ENCODE data around the gene SPEF2. TPM values are rescaled to one million over a fixed set of nuclear protein-coding genes. Genes with fewer than 3 reads are reported as not detected.

The SPEF2 gene
- polyA plus RNA-seq, 1 donor from 2014 or later, result 18.5 TPM

GRCh38 chr5:35741971-35742370 lies 124.3 kb downstream of the SPEF2 start:
- no peak overlapping the region for H2AFZ ChIP-seq (ENCODE audit: low read depth, low read length)
- TF ChIP-seq REST (IDR thresholded peaks at IDR 0.05; ENCODE audit: borderline replicate concordance), result no peak
- no peak for TF ChIP-seq SMC3 (conservative IDR thresholded peaks at IDR 0.05; ENCODE audit: poor library complexity)
- no peak overlapping the region for H3K4me3 ChIP-seq (ENCODE audit: low read length)
- H3F3A ChIP-seq (ENCODE audit: insufficient read depth, low read length, poor library complexity, severe bottlenecking), result no peaks in the 10 kb centered on the region
- H3K27me3 ChIP-seq (ENCODE audit: insufficient read depth, low read depth, low read length), result no peaks in the 10 kb centered on the region
- H3K9me3 ChIP-seq (ENCODE audit: low read length), result no peaks in the 10 kb centered on the region
- H3K4me2 ChIP-seq (ENCODE audit: low read length), result no peak overlapping the region
- no peak overlapping the region for H3K9ac ChIP-seq (ENCODE audit: low read length)
- no peak overlapping the region for H3K27ac ChIP-seq (ENCODE audit: low read length)
- no peaks in the 10 kb centered on the region for H3K79me2 ChIP-seq (replicated peaks; ENCODE audit: insufficient read depth, low read length)
- H4K20me1 ChIP-seq (ENCODE audit: insufficient read depth), result no peaks in the 10 kb centered on the region
- no peaks in the 10 kb centered on the region for H3K36me3 ChIP-seq (ENCODE audit: insufficient read depth, low read length)
- no peaks in the 10 kb centered on the region for H3K9me2 ChIP-seq (ENCODE audit: insufficient read depth, low read length)

GRCh38 chr5:35743644-35744043 lies 126.0 kb downstream of the SPEF2 start:
- H4K20me1 ChIP-seq (ENCODE audit: insufficient read depth), result no peaks in the 10 kb centered on the region

GRCh38 chr5:35745193-35745592 lies 127.5 kb downstream of the SPEF2 start:
- TF ChIP-seq MXI1 (conservative IDR thresholded peaks at IDR 0.05; ENCODE audit: poor library complexity, severe bottlenecking), result no peak
- no peak for TF ChIP-seq SMC3 (conservative IDR thresholded peaks at IDR 0.05; ENCODE audit: poor library complexity)
- TF ChIP-seq POLR2AphosphoS5 (IDR thresholded peaks at IDR 0.05), result no peak
- no peak for TF ChIP-seq RAD21 (conservative IDR thresholded peaks at IDR 0.05)
- no peak for TF ChIP-seq REST (IDR thresholded peaks at IDR 0.05; ENCODE audit: borderline replicate concordance)
- no peak for TF ChIP-seq EZH2 (IDR thresholded peaks at IDR 0.05; ENCODE audit: borderline replicate concordance, insufficient read depth, low read length, poor library complexity, severe bottlenecking)
- no peak for TF ChIP-seq CTCF (IDR thresholded peaks at IDR 0.05; ENCODE audit: poor library complexity, severe bottlenecking)
- TF ChIP-seq TAF1 (IDR thresholded peaks at IDR 0.05; ENCODE audit: low read depth), result no peak
- no peak for TF ChIP-seq EP300 (conservative IDR thresholded peaks at IDR 0.05; ENCODE audit: poor library complexity, severe bottlenecking)
- no peaks in the 10 kb centered on the region for H3K9me2 ChIP-seq (ENCODE audit: insufficient read depth, low read length)
- no peak overlapping the region for H2AFZ ChIP-seq (ENCODE audit: low read depth, low read length)

More at GRCh38 chr5:35743644-35744043, 126.0 kb downstream of the SPEF2 start:
- H3F3A ChIP-seq (ENCODE audit: insufficient read depth, low read length, poor library complexity, severe bottlenecking), result no peaks in the 10 kb centered on the region
- H3K36me3 ChIP-seq (ENCODE audit: insufficient read depth, low read length), result no peaks in the 10 kb centered on the region
- H3K79me2 ChIP-seq (replicated peaks; ENCODE audit: insufficient read depth, low read length), result no peaks in the 10 kb centered on the region
- H3K4me2 ChIP-seq (ENCODE audit: low read length), result no peak overlapping the region
- H3K9me3 ChIP-seq (ENCODE audit: low read length), result no peaks in the 10 kb centered on the region
- no peak overlapping the region for H3K9ac ChIP-seq (ENCODE audit: low read length)
- no peak overlapping the region for H3K27ac ChIP-seq (ENCODE audit: low read length)
- H3K4me3 ChIP-seq (ENCODE audit: low read length), result no peak overlapping the region
- H3K27me3 ChIP-seq (ENCODE audit: insufficient read depth, low read depth, low read length), result no peaks in the 10 kb centered on the region
- no peak for TF ChIP-seq MXI1 (conservative IDR thresholded peaks at IDR 0.05; ENCODE audit: poor library complexity, severe bottlenecking)
- TF ChIP-seq EZH2 (IDR thresholded peaks at IDR 0.05; ENCODE audit: borderline replicate concordance, insufficient read depth, low read length, poor library complexity, severe bottlenecking), result no peak
- H2AFZ ChIP-seq (ENCODE audit: low read depth, low read length), result no peak overlapping the region
- H3K9me2 ChIP-seq (ENCODE audit: insufficient read depth, low read length), result no peaks in the 10 kb centered on the region

More at GRCh38 chr5:35745193-35745592, 127.5 kb downstream of the SPEF2 start:
- Histone ChIP-seq H3K9ac (ENCODE audit: low read length) (no peak overlapping the region), H3K36me3 (ENCODE audit: insufficient read depth, low read length) (no peaks in the 10 kb centered on the region), H3K4me3 (ENCODE audit: low read length) (no peak overlapping the region), H4K20me1 (ENCODE audit: insufficient read depth) (no peaks in the 10 kb centered on the region), H3F3A (ENCODE audit: insufficient read depth, low read length, poor library complexity, severe bottlenecking) (no peaks in the 10 kb centered on the region), H3K4me2 (ENCODE audit: low read length) (no peak overlapping the region), H3K27ac (ENCODE audit: low read length) (no peak overlapping the region), H3K27me3 (ENCODE audit: insufficient read depth, low read depth, low read length) (no peaks in the 10 kb centered on the region), H3K79me2 (replicated peaks; ENCODE audit: insufficient read depth, low read length) (no peaks in the 10 kb centered on the region), H3K9me3 (ENCODE audit: low read length) (no peaks in the 10 kb centered on the region)

Data from neural cell (in vitro differentiated cells).